ENCODE data around the gene LAMA2.

Gene LAMA2

DNA sequence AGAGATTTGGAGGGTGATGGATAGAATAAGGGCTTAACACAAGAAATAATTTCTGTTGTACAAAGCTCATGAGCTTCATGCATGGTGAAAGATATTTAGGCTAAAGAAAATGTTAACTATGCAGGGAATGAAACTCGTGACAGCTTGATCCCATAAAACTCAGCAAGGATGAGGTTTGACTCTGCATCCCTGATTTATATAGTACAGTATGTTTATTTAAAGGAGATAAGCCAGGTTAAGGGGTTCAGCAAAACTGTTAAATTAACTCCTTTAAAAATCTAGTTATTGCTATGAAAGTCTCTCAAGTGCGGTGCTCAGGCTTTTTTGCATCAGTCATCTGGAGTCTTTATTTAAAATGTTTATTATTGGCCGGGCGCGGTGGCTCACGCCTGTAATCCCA is 326.4 kb downstream of the LAMA2 start:
- no peak for DNase-seq (ENCODE audit: low read depth, low spot score)

DNA sequence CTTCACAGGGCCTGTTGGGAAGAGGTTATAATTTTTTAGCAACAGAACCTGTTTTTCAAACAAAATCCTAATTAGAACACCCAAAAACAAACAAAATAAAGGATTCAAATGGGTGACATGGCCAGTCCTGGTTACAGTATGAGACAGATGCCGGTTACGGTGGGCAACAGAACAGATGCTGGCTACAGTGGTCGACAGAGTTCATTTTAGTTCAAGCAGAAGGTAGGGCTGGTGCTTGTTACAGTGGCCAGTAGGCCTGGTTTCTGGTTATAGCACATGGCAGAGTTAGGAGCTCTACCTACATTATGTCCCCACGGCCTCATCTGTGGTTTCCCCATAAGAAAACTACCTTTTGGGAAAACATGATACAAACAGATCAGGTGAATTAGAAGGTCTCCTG is 327.7 kb downstream of the LAMA2 start:
- DNase-seq (ENCODE audit: low read depth, low spot score) = no peak

DNA sequence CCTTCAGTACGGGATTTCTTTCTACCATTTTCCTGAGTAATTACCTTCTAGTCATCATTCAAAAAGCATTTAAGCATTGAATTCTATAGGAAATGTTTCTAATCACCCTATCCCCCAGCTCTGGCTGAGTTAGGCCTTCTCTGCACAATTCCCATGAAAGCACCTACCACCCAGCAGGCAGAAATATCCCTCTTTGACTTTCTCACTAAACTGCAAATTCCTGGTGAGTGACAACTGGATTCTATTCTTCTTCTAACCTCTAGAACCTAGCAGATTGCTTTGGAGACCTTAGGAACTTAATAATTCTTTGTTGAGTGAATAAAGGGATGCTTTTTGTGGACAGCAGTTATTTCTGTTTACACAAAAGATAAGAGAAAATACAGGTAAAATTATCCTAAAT is 328.7 kb downstream of the LAMA2 start:
- DNase-seq (ENCODE audit: low read depth, low spot score) = no peak

DNA sequence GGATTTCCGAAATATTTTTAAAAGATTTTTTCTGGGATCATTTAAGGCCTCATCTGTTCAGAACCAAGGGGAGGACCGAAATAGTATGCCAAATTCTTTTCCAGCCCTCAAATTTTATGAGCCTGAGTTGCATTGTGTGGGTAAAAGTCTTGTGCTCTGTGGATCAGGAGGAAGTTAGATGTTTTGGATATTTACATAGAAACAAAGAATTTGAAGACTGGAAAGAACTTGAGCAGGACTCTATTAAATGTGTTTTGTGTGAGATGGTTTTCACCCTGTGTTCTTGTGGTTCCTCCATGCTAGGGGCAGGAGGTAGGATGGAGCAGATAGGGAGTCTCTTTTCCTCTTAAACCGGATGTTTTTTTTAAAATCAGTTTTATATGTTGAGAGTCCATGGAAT is 329.1 kb downstream of the LAMA2 start:
- DNase-seq (ENCODE audit: low read depth, low spot score) = no peak

DNA sequence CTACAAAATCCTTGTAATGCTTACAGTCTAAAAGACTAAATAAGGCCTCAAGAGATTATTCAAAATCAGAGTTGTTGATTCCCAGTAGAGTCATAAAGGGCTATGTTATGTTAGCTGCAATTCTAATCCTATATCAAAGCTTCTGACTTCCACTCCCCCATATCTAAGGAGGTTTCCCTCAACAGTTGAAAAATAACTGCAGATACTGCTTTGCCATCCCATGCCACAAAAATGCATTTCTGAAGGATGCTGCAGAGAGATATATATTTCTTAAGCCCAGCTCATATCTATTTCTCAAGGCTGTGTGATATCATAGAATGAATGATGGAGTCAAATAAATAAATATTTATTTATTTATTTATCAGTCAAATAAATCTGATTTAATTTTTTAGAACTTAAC is 332.3 kb downstream of the LAMA2 start:
- DNase-seq (ENCODE audit: low read depth, low spot score) = no peak

DNA sequence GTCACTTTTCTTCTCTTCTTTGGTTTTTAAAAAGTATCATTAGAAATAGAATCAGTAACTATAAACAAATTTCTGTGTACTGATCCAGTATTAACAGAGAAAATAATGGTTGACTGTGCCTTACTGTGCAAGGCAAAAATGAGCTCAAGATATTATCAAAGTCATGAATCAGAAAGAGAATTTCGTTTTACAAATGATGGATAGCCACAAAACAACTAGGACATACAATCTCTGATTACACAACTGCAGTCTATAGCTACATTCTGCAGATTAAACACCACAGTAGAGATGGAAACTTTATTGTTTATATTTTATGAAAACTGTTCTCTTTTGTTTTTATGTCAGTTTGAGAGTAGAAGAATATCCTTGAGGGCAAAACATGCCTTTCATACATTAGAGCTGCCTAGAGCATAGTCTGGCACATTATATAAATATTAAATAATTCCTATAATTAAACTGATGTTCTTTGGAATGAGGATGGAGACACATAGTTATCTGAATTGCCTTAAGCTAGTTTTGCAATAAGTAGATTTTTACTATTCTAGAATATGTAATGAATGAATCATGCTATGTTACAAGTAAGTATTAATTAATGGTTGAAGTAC is 333.1 kb downstream of the LAMA2 start:
- no peak for DNase-seq (ENCODE audit: low read depth, low spot score)

DNA sequence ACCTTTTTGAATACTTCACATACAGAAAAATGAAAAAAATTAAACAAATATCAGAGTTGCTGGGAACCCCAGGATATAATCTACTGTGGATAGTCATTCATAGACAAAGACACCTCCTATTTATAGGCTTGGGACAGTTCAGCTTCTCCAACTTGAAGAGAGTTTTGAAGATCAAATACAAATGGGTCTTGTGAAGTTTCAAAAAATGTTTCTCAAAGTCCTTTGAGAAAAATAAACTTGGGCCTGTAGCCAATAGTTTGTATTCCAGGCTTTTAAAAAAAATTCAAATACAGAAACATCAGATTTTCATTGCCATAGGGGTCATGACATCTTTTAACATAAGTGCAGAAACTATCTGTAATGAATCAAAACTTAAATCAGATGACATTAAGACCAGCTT is 334.8 kb downstream of the LAMA2 start:
- DNase-seq (ENCODE audit: low read depth, low spot score) = no peak

DNA sequence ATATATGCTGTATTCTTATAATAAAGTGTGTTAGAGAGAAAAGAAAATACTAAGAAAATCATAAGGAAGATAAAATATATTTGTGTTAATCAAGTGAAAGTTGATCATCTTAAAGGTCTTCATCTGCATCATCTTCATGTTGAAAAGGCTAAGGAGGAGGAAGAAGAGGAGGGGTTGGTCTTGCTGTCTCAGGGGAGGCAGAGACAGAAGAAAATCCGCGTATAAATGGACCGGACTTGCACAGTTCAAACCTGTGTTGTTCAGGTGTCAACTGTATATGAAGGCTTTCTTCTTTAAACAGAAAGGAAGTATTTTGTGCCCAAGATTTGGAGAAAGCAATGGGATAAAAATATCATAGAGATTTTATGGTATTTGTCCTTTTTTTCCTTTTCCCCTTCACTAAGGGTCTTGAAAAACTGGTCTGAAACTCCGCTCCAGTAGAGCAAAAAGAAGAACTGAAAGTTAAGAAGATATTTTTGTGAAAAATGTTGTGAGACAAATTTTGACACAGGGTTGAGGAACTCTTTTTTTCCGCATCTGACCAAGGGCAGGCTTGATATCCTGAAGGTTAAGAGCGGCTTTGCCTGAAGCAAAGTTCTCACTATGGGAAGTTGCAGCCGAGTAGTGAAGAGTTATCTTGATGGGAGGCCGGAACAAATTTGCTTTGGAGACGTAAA is 350.7 kb downstream of the LAMA2 start:
- no peak for DNase-seq (ENCODE audit: low read depth, low spot score)

DNA sequence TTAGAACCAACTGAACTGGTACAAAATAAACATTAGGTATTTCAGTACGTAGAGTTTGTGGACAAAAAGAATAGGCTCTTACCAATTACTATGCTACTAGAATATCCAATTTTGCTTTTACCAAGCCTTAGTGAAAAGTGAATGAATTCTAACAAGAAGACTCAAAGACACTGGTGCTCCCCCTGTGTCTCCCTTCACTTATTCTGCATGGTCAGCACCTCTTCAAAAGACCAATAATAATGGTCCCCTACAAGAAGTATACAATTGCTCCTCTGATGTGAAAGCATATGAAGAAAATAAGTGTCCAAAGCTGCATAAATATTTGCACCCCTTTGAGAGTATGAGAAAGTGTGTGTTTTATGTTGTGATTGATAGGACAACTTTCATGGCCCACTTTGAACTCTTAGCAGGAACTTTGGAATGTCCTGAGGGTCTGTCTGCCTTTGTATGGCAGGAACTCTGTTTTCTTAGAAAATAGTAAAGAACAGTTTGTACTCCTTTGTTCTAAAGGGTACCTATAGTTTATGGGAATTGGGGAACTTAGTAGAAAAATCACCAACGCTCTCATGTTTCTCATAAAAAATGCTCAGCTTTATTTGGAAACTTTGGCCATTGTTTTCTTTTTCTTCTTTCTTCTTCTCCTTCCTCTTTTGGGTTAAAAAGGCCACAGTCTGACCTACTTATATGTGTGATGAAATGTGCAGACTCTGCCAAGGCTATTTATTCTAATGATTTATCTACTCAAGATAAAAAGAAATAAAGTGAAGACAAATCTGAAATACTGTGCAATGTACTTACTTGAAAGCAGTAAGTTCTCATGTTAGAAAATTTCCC is 352.4 kb downstream of the LAMA2 start:
- DNase-seq (ENCODE audit: low read depth, low spot score) = no peak

DNA sequence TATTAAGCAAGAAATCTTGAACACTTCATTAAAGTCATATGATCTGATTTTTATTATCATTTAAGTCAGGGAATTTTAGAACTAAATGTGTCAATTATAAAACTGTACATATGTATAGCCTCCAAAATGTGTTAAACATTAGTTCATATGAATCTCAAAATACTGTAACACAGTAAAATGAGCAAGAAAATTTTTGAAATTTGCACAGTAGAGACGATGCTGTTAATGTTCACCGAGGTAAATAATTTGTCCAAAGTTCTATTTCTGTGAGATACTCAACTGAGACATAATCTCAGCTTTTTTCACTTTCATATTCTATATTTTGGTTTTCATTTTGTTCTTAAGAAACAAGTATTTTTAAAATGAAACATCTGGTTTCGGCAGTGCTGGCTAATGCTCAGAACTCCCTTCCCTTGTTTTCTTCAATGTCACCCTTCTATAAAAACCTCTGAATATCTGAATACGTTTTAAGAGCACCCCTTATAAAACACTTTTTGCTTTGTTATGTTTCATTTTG is 353.1 kb downstream of the LAMA2 start:
- DNase-seq (ENCODE audit: low read depth, low spot score) = no peak

DNA sequence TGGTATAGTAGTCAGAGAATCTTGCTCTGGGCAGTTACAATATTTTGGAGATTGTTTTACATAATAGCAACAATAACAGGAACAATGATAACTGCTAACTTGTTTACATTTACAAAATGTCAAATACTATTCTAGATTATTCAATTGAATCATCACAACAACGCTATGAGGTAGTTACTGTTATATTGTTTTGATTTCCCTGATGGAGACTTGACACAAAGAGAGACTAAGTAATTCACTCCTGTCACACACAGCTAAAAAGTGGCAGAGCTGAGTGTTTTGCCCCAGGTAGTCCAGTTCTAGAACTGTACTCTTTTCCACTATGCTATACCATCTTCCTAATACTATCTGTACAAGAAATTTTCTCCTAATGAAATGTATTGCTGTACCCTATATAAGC is 356.1 kb downstream of the LAMA2 start:
- no peak for DNase-seq (ENCODE audit: low read depth, low spot score)

DNA sequence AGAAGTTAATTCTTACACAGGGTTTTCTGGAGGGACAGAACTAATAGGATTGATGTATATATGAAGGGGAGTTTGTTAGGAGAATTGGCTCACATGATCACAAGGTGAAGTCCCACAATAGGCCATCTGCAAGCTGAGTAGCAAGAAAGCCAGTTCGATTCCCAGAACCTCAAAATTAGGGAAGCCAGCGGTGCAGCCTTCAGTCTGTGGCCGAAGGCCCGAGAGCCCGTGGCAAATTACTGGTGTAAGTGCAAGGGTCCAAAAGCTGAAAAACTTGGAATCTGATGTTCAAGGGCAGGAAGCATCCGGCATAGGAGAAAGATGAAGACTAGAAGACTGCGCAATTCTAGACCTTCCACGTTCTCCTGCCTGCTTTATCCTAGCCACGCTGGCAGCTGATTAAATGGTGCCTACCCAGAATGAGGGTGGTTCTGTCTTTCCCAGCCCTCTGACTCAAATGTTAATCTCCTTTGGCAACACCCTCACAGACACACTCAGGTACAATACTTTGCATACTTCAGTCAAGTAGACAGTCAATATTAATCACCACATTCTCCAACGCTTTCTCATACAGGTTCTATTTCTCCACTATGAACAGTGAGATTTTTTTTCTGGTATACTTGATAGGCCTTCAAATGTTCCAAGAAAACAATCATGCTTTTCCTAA is 357.0 kb downstream of the LAMA2 start:
- DNase-seq (ENCODE audit: low read depth, low spot score) = no peak

DNA sequence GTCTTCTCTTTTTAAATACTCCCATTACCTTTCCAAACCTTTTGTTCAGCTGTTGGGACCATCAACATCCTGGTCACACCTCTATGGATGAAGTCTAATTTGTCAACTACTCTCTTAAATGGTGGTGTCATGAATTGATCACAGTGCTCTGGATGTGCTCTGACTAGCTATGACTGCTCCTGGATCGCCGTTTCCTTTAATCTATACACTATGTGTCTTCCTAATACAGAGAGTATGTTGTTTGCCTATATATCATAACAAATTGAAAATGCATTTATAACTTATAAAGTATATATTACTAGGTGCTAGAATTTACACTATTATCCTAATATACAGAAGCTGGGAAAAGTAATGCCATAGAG is 357.5 kb downstream of the LAMA2 start:
- DNase-seq (ENCODE audit: low read depth, low spot score) = no peak

DNA sequence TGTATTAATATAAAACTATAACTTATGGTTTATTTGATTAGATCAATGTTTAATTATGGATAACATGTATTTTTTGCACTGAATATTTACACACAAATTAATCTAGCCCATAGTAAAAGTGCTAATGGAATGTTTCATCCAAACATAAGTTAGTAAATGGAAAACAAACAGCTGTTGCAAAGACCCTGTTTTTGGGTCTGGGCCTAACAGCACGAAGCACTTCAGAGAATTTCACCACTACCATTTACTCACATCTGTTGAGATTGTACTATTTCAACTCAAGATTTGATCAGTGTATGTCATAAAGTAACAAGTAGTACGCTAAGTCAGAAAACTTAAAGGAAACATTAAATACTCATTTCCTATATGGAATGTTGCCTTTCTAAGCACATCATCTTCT is 359.6 kb downstream of the LAMA2 start:
- DNase-seq (ENCODE audit: low read depth, low spot score) = no peak

DNA sequence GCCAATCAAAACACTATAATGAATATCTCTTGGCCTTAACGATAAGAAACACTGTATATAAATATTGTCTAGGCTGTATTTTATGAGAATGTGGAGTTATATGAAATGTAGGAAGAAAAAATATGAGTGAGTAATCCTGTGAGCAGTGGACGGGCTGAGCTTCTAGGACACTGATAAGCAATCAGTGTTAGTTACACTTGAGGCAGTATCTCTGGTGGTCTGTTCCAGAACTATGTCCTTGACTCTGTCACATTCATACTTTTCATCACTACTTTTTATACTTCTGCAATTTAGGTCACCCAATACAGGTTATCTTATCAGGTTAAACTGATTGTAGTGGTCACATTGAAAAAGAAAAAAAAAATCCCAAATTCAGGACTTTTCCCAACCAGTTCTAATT is 360.4 kb downstream of the LAMA2 start:
- DNase-seq (ENCODE audit: low read depth, low spot score) = no peak

DNA sequence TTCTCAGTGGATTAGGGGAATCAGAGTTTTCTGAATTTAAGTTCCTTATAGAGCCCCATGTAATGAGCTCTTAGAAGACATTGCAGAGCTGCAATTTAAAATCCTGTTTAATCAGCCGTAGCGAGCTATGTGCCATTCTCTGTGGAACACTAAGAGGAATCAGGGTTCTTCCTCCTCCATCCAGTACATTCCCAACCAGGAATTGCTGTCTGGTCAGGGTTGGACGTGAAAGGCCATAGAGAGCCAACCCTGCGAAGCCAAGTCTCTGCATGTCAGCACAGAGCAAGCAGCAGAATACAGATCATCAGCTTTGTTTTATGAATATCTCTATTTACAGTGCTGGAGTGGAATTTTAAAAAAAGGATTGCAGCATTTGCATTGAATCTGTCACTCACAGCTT is 366.0 kb downstream of the LAMA2 start:
- no peak for DNase-seq (ENCODE audit: low read depth, low spot score)

DNA sequence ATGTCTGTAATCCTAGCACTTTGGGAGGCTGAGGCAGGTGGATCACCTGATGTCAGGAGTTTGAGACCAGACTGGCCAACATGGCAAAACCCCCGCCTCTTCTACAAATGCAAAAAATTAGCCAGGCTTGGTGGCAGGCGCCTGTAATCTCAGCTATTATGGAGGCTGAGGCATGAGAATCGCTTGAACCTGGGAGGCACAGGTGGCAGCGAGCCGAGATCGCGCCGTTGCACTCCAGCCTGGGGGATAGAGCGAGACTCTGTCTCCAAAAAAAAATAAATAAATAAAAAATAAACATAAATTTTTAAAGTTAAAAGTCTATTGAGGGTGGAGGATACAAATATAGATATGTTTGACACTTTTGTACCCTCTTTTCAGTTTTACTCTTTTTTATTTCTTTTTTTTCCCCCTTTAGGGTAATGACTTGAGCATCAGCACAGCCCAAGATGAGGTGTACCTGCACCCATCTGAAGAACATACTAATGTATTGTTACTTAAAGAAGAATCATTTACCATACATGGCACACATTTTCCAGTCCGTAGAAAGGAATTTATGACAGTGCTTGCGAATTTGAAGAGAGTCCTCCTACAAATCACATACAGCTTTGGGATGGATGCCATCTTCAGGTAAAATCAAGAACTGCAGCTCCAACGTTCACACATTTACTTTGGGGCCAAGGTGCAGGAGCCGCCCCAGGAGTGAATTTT is 368.9 kb downstream of the LAMA2 start:
- peak; percentile 35 for DNase-seq (ENCODE audit: low read depth, low spot score)

DNA sequence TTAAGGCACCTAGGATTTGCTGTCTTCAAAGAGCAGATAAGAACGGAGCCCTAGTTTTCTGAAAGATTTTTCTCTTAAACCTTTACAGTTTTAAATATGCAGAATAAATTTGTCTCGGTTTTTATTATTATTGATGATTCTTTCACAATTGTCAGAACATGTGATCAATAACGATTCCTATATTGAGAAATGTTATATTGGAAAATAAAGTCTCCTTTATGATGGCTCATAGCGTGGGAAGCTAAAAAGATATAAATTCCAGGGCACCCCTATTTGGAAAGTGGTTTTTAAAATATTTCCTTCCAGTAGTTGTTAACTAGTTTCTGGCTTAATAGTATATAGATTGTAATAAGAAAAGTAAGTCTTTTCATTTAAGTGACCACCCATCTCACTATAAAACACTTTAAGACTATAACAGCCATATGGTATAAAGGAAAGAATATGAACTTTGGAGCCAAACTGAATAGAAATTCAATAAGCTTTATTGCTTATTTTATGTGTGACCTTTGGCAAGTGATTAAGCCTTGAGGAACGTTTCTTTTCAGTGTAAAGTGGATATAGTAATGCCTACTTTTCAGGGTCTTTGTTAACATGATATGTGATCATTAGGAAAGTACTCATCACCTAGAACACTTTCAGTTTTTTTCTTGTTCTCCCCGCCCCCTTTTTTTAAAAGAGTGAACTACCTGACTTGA is 369.6 kb downstream of the LAMA2 start:
- no peak for DNase-seq (ENCODE audit: low read depth, low spot score)

DNA sequence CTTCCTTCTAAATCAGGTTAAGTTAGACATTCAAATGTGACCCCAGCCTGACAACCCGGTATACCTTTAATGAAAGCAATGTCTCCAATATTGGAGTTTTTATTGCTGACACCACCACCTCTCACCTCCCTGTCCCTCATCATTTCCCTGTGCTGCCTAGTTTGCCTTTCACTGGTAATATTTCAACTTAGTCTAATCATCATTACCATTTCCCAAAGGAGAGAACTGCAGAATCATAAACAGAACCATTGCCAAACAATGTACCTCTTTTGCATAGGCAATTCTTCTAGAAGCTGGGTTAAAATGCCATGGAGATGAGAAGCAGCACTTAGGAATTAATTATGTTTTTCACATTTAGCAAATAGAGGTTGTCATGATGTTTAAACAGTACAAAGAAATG is 370.3 kb downstream of the LAMA2 start:
- DNase-seq (ENCODE audit: low read depth, low spot score) = no peak

DNA sequence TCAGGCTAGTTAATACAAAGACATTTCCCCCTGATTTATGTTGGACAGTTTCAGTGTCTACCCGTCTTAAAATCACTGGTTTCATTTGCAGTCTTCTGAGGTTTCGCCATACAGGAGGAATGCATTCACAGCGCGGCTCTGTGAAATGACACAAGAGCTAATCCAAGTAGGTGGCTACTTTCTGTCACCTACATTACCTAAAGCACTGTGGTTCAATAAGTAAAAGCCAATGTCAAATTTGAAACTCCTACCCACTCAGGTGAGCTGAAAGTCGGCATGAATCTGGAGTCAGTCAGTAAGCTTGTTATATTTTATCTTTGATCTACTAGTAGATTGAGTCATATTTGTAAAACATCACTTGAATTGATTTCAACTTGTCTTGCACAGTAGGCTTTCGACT is 370.8 kb downstream of the LAMA2 start:
- DNase-seq (ENCODE audit: low read depth, low spot score) = no peak

DNA sequence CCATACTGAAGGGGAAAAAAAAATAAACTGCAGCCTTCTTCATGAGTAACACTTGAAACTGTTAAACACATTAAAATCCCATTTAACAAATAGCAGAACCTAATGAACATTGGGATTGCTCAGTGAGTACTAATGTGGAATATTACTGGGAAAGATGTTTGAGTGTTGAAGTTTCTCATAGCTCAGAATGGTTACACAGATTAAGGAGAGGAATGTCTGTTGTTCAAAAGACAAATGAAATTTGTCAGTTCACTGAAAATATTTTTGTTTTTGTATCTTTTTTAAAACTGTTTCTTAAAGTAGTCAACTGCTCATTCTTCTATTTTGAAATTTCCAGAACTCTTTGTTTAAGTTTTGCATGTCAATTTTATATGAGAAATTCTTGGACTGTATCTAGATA is 374.3 kb downstream of the LAMA2 start:
- no peak for DNase-seq (ENCODE audit: low read depth, low spot score)

All from iPS DF 19.7 (cell line).